Erythroblast (primary cell): ENCODE measurements around the gene CES3.
"Not testable (repeated sequence)": the region's sequence is repeated elsewhere in the genome, so short reads cannot be mapped to it uniquely, and the experiment has no call there.

Experiments used
- DNase-seq, 2 experiments: peaks; one replicate each; lab custom pipeline; 2025; lab: John Stamatoyannopoulos, UW
- GATA1 ChIP-seq: IDR thresholded peaks from 2 replicates; pipeline ENCODE4 v1.6.1; 2011; ENCODE audit warnings: low read depth, mild to moderate bottlenecking, control low read depth, low read length, moderate library complexity
- POLR2A ChIP-seq: IDR thresholded peaks from 2 replicates; pipeline ENCODE4 v1.6.1; 2011; ENCODE audit warnings: mild to moderate bottlenecking, low read length

Gene CES3

GRCh38 chr16:66958857-66959703, 2.0 kb upstream of the CES3 start:
- TF ChIP-seq GATA1 (no peak), POLR2A (no peak)
- no peak for DNase-seq

- no peak for DNase-seq
- TF ChIP-seq GATA1 (no peak), POLR2A (no peak)
These were observed 1.3 kb upstream of the CES3 start for GRCh38 chr16:66959704-66960161.

- TF ChIP-seq POLR2A = no peak
- TF ChIP-seq GATA1 = no peak
- no peak for DNase-seq
These were observed 796 bp upstream of the CES3 start for GRCh38 chr16:66960270-66960669.

GRCh38 chr16:66961914-66962313, 848 bp downstream of the CES3 start:
- TF ChIP-seq GATA1 (no peak), POLR2A (no peak)

GRCh38 chr16:66964049-66964448, 3.0 kb downstream of the CES3 start:
- no peak for TF ChIP-seq POLR2A
- no peak for TF ChIP-seq GATA1
- DNase-seq = no peak

More at GRCh38 chr16:66961914-66962313, 848 bp downstream of the CES3 start:
- no peak for DNase-seq

- TF ChIP-seq POLR2A (no peak), GATA1 (no peak)
- DNase-seq = no peak
These were observed 7.8 kb downstream of the CES3 start for GRCh38 chr16:66968847-66969246.

- no peak for TF ChIP-seq GATA1
- no peak for TF ChIP-seq POLR2A
- no peak for DNase-seq
These were observed 10.0 kb downstream of the CES3 start for GRCh38 chr16:66970775-66971720.

- DNase-seq = no peak
- TF ChIP-seq POLR2A = no peak
- TF ChIP-seq GATA1 = no peak
These were observed 11.9 kb downstream of the CES3 start for GRCh38 chr16:66972983-66973382.

GRCh38 chr16:66973716-66974115, 12.7 kb downstream of the CES3 start:
- no peak for DNase-seq
- TF ChIP-seq POLR2A = no peak
- TF ChIP-seq GATA1 = no peak

GRCh38 chr16:66974156-66974931, 13.3 kb downstream of the CES3 start:
- not testable (repeated sequence) for DNase-seq

- DNase-seq = not testable (repeated sequence)
These were observed 13.8 kb downstream of the CES3 start for GRCh38 chr16:66974932-66975246.

- TF ChIP-seq GATA1 (no peak), POLR2A (no peak)
- DNase-seq = no peak
These were observed 14.3 kb downstream of the CES3 start for GRCh38 chr16:66975302-66975893.

- no peak for DNase-seq
- no peak for TF ChIP-seq GATA1
These were observed 15.7 kb downstream of the CES3 start for GRCh38 chr16:66976746-66977145.
